HG03135 (cell line): ENCODE results near the gene BCKDHA.

Experiments
- ATAC-seq: cut with Tn5 transposase; IDR thresholded peaks from one replicate; pipeline ENCODE4 v1.9.1; 2021; ENCODE audit warnings: mild to moderate bottlenecking, moderate library complexity; ENCODE audit not compliant: unreplicated experiment

The BCKDHA gene

DNA sequence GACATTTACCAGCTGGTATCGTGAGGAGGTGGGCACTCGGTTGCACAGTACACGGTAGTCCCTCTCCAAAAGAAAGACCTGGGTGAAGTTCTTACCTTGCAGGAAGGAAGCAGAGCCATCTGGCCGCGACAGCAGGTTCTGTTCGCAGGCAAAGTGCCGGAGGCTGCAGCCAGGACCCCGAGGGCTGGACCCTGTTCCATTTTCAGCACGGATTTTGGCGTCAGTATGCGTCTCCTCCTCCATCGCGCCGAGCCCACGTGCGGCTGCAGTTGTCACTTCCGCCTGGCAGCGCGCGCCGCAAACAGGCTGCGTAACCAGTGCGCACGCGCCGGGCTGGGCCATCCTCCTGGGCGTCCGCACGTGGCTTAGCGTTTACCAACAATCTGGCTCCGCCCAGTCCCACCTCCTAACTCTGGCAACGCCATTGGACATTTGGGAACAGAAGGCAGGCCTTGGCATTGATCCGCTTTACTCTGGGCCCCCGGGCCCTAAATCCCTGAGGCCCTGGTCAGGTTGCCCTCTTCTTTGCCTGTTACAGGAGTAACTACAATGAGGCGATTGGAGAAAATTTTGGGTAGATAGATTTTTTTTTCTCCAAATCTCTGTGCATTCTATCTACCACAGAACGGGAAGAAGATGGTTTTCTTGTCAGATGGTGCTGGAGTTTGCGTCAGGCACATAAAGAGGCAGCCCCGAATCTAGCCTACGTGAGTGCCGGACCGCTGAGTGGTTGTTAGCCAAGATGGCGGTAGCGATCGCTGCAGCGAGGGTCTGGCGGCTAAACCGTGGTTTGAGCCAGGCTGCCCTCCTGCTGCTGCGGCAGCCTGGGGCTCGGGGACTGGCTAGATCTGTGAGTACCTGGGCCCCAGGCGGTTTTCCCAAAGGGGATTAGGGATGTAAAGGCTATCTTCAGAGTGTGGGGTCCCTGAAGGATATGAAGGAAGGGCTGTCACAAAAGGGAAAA is at the start of gene BCKDHA, which contains the start of gene EXOSC5:
Gene BCKDHA, plus strand, starts transcription at position 733 of the 964 bp plus-strand sequence. Its CDS starts 10 bp downstream, at position 743.
Gene EXOSC5, minus strand, starts transcription at position 274 of the 964 bp plus-strand sequence. Its CDS starts 31 bp downstream, at position 243.
- ATAC-seq: peak; percentile 81

DNA sequence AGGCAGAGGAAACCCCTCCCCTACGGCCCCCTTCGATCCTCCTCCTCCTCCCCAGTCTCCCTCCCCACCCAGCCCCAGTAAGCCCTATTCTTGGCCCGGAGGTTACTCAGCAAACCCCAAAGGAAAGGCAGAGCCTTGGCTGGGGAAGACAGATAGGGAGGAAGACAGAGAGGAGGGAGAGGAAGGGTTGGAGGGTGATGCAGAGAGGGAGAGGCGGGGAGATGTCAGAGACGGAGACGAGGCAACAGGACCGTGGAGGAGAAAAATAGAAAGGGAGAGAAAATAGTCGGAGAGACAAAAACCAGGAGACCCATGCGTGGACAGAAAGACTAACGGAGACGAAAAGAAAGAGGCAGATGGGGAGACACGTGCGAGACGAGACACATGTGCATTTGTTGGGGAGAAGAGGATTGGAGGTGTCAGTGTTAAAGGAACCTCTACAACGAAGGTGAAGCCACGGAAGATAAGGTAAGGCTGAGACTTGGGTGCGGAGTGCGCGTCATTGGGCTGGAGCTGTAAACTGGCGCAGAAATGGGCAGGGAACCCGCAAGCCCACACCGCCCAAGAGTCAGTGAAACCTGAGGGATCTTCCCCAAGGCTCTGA is 46.8 kb upstream of the BCKDHA start:
- ATAC-seq: no peak

DNA sequence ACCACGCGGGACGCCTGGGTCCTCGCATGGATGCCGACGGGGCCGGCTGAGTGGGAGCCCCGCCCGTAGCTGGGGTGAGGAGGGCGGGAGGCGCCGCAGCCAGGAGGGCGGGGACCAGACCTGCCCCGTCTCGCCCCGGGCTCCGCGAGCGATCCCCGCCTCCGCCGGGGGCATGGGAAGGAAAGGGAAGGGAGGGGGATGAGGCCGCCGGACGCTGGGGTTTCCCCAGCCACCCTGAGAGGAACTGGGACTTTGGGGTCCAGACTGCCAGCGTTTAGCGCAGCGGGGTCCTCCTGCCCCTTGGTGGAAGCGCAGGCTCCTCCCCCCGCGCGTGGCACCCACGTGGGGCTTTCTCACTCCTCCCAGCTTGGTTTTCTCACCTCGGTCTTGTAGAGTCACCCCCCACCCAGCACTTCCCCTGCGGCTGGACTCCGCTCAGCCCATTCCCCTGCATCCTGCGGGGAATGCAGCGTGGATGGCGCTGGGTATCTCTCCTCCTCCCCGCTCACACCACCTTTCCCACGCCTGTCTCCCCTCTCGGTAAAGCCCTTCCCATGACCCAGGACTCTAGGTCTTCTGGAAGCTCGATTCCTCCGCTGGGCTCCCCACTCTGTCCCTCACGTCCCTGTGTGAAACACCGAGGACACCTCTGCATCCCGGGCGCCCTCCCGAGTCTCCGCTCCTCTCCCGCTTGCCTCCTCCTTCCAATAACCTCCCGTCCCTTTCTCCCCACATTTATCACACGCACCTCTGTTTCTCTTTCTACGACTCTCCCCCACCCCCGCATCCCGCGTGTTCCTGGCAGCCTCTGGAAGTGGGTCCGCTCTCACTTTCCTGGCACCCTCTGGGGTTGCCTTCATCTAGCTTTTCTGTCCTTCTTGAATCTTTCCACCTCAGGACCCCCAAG is 46.0 kb upstream of the BCKDHA start:
- no peak for ATAC-seq

DNA sequence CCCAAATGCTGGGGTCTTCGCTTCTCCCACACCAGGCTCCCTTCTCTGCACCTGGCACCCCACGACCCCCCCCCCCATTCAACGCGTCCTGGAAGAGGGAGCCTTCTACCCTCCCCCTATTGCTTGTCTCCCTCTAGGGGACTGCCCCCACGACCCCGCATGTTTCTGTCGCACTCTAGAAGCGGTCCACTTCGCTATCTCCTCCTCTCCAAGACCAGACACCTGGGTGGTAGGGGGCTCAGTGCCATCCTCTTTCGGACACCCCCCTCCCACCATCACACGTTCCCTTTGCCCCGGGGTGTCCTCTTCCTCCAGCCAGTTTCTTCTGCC is 45.4 kb upstream of the BCKDHA start:
- ATAC-seq: no peak

DNA sequence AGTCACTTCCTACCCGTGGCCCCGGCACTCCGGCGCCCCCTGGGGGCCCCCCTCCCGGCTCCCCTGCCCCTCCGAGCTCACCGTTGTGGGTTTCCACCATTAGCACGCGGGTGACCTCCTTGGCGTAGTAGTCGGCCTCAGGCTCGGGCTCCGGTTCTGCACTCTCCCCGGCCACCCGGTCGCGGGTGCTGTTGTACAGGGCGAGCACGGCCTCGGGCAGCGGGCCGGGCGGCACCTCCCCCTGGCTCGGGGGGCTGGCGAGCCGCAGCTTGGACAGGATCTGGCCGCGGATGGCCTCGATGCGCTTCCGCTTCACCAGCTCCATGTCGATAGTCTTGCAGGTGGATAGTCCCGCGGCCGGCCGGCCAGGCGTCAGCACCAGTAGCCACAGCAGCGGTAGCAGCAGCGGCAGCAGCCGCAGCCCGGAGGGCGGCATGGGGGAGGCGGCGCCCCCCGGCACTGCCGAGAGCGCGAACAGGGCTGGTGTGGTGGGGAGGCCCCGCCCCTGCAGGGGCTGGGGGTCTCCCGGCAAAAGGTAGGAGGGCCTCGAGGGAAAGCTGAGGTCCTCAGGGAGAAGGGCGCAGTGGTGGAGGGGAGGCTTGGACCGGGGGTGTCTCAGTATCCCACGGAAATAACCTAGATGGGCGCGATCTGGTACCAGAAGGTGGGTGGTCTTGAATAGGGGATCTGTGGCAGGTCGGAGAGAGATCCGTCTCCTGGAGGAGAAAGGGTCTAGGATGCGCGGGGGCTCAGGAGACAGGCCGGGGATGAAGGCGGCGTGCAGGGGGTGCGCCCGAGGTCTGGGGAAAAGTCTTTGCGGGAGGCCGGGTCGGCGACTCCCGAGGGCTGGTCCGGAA is 44.8 kb upstream of the BCKDHA start:
- no peak for ATAC-seq

DNA sequence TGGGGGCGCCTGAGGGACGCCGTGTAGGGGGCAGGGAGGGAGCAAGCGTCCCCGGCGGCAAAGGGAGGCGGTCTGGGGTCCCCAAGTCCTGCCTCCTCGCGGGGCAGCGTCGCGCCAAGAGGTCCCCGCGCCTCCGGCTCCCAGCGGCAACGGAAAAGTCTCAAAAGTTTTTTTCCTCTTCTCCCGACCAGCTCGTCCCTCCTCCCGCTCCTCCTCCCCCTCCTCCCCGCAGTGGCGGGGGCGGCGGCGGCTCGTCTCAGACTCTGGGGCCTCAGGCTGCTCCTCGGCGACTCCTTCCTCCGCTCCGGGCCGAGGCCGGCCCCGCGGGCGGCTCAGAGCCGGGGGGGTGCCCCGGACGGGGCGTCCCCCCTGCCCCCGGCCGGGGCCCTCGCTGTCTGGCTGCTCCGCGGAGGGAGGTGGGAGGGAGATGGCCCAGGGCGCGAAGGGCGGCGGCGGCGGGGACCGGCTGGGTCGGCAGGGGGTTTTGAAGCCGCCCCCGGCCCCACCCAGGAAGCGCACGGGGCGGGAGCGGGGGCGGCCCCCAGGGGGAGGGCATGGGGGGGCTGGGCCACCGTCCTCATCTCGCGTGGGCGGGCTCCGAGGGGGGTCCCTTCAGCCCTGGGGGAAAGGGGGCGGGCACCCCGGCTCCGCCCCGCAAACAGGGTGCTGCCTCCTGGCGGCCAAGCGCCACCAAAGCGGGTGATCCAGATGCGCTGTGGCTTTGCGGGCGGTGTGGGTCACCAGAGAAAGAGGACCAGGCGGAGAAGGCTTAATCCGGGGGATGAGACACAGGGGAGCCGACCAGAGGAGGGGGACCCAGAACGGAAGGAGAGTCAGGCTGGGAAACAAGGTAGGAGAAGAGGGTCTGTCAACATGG is 43.9 kb upstream of the BCKDHA start, which contains the start of gene TGFB1:
Gene TGFB1, minus strand, starts transcription at position 457 of the 877 bp plus-strand sequence. CDS start 878 bp downstream, outside the sequence.
- ATAC-seq: peak; percentile 43

DNA sequence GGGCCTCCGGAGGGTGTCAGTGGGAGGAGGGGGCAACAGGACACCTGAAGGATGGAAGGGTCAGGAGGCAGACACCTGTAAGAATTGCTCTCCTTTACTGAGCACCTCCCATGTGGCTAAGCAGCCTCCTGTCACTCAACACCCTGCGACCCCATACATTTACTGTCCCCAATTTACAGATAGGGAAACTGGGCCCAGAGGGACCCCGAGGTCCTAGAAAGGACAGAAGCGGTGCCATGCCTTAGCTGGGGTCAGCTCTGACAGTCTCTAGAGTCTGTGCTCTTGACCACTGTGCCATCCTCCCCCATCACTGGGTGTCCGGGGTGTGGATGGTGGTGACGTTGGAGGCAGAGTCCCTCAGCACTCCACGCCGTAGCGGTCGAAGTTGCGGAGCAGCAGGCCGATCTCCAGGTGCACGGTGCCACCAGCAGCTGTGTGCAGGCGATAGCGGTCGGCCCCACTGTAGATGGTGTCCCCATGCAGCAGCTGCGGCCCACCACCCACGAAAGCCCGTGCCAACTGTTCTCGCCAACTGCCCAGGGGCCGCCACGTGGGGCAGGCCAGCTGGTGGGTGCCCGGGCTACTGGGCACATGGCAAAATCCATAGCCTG is 43.2 kb upstream of the BCKDHA start:
- ATAC-seq: no peak

DNA sequence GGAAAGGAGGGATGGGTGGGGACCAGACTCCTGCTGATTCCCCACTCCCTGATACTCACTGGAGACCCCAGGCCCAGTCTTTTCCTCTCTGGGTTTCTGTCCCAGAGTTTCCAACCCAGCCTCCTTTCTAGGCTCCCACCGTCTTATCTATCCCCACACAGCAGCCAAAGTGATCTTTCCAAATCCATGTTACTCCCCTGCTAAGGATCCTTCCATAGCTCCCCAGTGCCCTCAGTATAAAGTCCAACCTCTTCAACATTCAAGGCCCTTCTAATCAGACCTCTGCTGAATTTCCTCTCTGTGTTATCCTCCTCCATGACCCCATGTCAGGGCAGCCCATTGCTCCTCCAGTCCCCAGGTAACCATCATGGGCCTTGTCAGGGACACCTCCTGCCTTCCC is 42.6 kb upstream of the BCKDHA start:
- no peak for ATAC-seq

DNA sequence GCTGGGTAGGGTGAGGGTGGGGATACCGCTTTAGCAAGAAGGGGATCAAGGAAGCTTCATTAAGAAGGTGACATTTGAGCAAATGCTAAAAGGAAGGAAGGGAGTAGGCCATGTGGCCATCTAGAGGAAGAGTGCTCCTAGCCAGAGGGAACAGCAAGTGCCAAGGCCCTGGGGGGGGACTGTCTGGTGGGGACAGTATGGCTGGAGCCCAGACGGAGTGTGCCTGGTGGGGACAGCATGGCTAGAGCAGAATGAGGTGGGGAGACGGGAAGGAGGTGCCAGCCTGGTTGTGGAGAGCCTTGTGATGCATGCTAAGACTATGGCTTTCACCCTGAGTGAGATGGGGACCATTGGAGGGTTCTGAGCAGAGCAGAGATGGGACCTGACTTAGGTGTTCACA is 41.8 kb upstream of the BCKDHA start:
- no peak for ATAC-seq

DNA sequence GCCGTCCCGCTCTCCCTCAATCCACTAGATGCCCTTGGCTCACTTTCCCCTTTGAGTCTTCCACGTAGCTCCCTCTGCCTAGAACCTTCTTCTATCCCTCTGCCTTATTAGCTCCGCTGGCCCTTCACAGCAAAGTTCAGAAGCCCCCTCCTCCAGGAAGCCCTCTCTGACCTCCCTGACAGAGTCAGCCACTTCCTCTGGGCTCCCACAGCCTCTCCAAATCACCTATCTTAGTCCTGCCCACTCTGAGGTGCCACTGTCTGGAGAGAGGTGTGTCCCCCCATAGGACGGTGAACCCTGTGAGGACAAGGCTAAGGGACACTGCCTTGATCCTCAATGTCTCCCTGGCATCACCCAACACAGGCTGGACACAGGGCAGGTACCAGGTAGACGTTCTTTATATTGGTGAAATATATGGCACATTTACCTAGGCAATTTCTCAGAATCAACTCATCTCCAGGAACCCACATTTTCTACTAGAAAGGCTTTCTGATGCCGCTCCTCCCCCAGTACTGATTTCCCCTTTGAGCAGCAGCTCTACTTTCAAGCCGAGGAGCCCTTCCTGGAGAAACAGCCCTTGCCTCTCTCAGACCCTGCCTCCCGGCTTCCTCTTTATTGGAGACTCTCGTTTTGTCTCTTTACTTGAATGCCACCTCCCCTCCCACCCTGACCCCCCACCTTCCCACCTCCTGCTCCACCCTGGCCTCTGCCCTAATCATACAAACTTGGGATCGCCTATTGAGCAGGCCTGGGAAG is 40.5 kb upstream of the BCKDHA start:
- ATAC-seq: no peak

DNA sequence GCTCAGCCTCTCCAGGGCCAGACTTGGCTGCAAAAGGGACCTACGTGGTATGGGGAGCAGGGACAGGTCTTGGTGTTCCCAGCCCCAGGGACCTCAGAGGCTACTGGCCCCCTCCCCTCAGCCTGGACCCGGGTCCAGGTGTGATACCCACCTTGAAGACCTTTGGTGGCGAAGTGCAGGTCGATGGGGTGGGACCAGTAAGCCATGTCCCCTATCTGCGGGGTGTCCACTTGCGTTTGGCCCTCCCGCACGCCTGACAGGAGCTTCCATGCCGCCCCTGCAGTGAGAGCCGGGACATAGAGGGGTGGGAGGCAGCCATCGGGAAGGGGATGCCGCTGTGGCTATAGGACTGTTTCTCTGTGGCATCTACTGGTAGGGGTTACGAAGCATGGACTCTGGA is 39.9 kb upstream of the BCKDHA start:
- ATAC-seq: no peak

DNA sequence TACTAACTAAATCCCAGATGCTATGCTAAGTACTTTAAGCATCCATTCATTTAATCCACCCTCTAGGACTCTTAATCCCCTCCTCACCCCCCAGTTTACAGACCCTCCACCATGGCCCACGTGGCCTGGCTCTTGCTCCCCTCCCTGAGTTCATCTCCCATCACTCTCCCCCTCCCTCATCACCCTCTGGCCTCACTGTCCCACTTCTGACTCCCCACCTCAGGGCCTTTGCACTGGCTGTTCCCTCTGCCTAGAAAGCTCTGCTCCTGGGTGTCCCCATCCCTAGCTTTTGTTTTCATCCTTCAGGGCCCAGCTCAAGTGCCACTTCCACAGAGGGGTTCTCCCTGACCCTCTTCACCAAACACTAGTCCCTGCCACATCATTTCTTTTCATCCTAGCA is 37.9 kb upstream of the BCKDHA start:
- ATAC-seq: no peak

DNA sequence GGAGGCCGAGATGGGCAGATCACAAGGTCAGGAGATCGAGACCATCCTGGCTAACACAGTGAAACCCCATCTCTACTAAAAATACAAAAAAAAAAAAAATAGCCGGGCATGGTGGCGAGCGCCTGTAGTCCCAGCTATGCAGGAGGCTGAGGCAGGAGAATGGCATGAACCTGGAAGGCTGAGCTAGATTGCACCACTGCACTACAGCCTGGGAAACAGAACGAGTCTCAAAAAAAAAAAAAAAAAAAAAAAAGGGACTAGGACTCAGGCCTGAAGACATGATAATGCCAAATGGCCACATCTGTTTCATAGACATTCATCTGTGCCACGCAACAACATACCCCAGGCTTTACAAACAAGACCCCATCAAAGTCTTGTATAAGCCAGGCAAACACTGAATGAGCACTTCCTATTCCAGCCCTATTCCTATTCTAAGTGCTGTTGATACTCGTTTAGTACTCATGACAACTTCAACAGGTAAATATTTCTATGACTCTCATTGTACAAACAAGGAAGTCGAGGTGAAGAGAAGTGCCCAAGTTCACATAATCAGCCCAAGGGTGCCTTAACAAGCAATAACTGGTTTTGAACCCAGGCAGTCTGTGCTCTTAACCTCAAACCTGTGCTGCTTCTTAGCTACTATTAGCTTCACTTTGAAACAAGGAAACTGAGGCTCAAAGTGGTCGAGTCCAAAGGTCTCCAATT is 35.3 kb upstream of the BCKDHA start:
- ATAC-seq: no peak

DNA sequence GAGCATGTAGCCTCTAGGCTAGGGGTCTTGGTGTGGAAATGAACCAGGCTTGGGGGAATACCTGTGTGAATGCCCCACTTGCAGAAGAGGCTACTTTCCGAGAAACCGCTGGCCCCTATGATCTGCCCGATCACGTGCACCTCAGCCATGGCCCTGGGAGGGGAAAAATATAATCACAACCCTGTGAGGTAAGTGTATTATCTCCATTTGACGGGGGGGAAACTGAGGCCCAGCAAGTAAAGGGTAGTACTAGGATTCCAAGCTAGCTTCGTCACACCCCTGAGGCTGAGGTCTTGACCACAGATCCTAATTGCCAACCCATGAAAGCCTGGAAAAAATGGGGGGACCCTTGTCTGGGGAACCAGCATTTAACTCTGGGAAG is 34.3 kb upstream of the BCKDHA start:
- ATAC-seq: no peak

DNA sequence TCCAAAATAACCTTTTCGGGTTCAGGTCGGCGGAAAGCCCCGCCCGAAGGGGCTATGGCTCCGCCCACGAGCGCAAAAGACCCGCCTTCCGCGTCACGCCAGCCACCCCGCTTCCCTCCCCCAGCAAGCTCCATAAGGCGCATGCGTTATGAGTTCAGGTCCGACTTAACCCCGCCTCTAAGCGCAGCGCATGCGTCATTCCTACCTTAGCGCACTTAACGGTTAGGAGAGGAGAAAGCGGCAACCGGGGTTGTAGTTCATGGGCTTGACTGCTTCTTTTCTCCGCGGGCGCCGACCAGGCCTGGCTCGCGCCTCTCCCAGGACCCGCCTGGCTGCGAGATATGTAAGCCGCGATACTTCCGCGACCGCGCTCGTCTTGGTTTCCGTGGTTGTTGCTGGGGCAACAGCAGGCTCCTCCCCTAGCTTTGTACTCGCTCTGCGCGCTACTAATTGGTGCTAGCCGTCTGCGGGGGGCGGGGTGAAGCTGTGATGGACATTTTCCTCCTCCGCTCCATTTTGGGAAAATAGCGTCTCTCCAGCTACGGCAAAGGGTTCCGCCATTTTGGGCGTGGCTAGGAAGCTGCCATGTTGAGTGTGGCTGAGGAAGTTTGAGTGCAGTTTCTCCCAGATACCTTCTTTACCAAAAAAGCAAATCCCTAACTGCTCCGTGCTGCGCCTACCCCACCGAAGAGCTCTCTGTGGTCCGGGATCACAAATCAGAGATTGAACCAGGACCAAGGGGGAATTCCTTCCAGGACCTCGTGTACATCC is 33.7 kb upstream of the BCKDHA start, which contains the start of gene B9D2:
Gene B9D2, minus strand, starts transcription at position 397 of the 771 bp plus-strand sequence. CDS start 630 bp downstream, outside the sequence.
- ATAC-seq: peak; percentile 82
